ENCODE data around the gene FAM234B.
A peak's percentile ranks its signal among the peaks of the same experiment; 100 is the strongest.

Gene FAM234B

GRCh38 chr12:13044002-13044905 lies at the start of gene FAM234B:
FAM234B (plus strand) TSS chr12:13044381; CDS start chr12:13044404, 23 bp downstream.
- peak; percentile 29 to 57 for DNase-seq (ENCODE audit: low read depth in 2 of 2)

- no peak for DNase-seq (ENCODE audit: low read depth in 2 of 2)
Observed at GRCh38 chr12:12995088-12995487, 49.1 kb upstream of the FAM234B start.

- DNase-seq (ENCODE audit: low read depth in 2 of 2), result no peak
Observed at GRCh38 chr12:12996209-12996608, 48.0 kb upstream of the FAM234B start.

GRCh38 chr12:12997156-12997555 lies 47.0 kb upstream of the FAM234B start:
- DNase-seq (ENCODE audit: low read depth in 2 of 2), result no peak

GRCh38 chr12:12997734-12998133 lies 46.4 kb upstream of the FAM234B start:
- DNase-seq (ENCODE audit: low read depth in 2 of 2), result no peak

- no peak for DNase-seq (ENCODE audit: low read depth in 2 of 2)
Observed at GRCh38 chr12:12998248-12998647, 45.9 kb upstream of the FAM234B start.

GRCh38 chr12:12999271-12999958 lies 44.8 kb upstream of the FAM234B start:
- DNase-seq (ENCODE audit: low read depth in 2 of 2), result no peak

GRCh38 chr12:12999959-13000615 lies 44.1 kb upstream of the FAM234B start, which contains the start of gene HEBP1:
HEBP1 (minus strand) TSS chr12:13000265; CDS start chr12:13000114, 151 bp downstream.
- DNase-seq (ENCODE audit: low read depth in 2 of 2), result peak; percentile 91 to 98

GRCh38 chr12:13000616-13000924 lies 43.6 kb upstream of the FAM234B start:
- DNase-seq (ENCODE audit: low read depth in 2 of 2), result peak in 1 of 2 donors; percentile 17

GRCh38 chr12:13000925-13001774 lies 43.0 kb upstream of the FAM234B start:
- no peak for DNase-seq (ENCODE audit: low read depth in 2 of 2)

- DNase-seq (ENCODE audit: low read depth in 2 of 2), result no peak
Observed at GRCh38 chr12:13001775-13002040, 42.5 kb upstream of the FAM234B start.

- no peak for DNase-seq (ENCODE audit: low read depth in 2 of 2)
Observed at GRCh38 chr12:13002301-13003097, 41.7 kb upstream of the FAM234B start.

- no peak for DNase-seq (ENCODE audit: low read depth in 2 of 2)
Observed at GRCh38 chr12:13004361-13004760, 39.8 kb upstream of the FAM234B start.

- no peak for DNase-seq (ENCODE audit: low read depth in 2 of 2)
Observed at GRCh38 chr12:13004986-13005385, 39.2 kb upstream of the FAM234B start.

GRCh38 chr12:13005649-13006048 lies 38.5 kb upstream of the FAM234B start:
- DNase-seq (ENCODE audit: low read depth in 2 of 2), result no peak

- no peak for DNase-seq (ENCODE audit: low read depth in 2 of 2)
Observed at GRCh38 chr12:13007496-13008233, 36.5 kb upstream of the FAM234B start.

GRCh38 chr12:13008741-13009380 lies 35.3 kb upstream of the FAM234B start:
- DNase-seq (ENCODE audit: low read depth in 2 of 2), result no peak

GRCh38 chr12:13011098-13011497 lies 33.1 kb upstream of the FAM234B start:
- DNase-seq (ENCODE audit: low read depth in 2 of 2), result no peak

GRCh38 chr12:13022851-13023271 lies 21.3 kb upstream of the FAM234B start:
- DNase-seq (ENCODE audit: low read depth in 2 of 2), result no peak

All from stimulated activated CD4-positive, alpha-beta T cell treated with anti-CD3 and anti-CD28 coated beads, Interleukin-1b, Interleukin-23, amount 100 ng/mL, for 1 hour (primary cell).